Adrenal gland (tissue), 12 donors: ENCODE measurements around the gene HCK. TPM values are rescaled to one million over a fixed set of nuclear protein-coding genes. Genes with fewer than 3 reads are reported as not detected.

Source experiments
- DNase-seq, 7 donors: peaks; one replicate each; pipeline ENCODE4 v3.0.0-alpha.2; 2019 to 2020
- H3K27ac ChIP-seq, 5 donors: fragments of 200-600 bp; sonication (generic) in 4 of 5; 1 replicate in 3 of 5; 2 replicates in 2 of 5; pipeline versions ENCODE4 v1.5.1 to v1.8.0; 2016 to 2020; ENCODE audit warnings: mild to moderate bottlenecking in 1 of 5
- H3K27me3 ChIP-seq: fragments of 200-600 bp; 2 replicates; pipeline ENCODE4 v1.8.0; 2021
- H3K36me3 ChIP-seq, 2 donors: fragments of 200-600 bp; replicated peaks in 1 of 2; 1 replicate in 1 of 2; 2 replicates in 1 of 2; pipeline versions ENCODE4 v1.5.1 to v1.8.0; 2018 to 2022
- H3K4me1 ChIP-seq, 2 donors: fragments of 200-600 bp; replicated peaks in 1 of 2; 1 replicate in 1 of 2; 2 replicates in 1 of 2; pipeline versions ENCODE4 v1.5.1 to v1.8.0; 2018 to 2021
- H3K4me3 ChIP-seq, 4 donors: fragments of 200-600 bp; sonication (generic) in 3 of 4; one replicate each; pipeline ENCODE4 v1.5.1; 2016 to 2018
- H3K9me3 ChIP-seq, 3 donors: fragments of 200-600 bp; sonication (generic) in 1 of 3; replicated peaks in 1 of 3; 1 replicate in 2 of 3; 2 replicates in 1 of 3; pipeline versions ENCODE4 v1.5.1 to v1.8.0; 2016 to 2021
- CTCF ChIP-seq, 6 experiments: fragments of 450-650 bp in 4 of 6; fragments of 200-600 bp in 2 of 6; sonication (generic) in 1 of 6; IDR thresholded peaks; 1 replicate in 5 of 6; 2 replicates in 1 of 6; pipeline versions ENCODE4 v1.5.1 to v1.8.0; 2016 to 2021; ENCODE audit warnings: antibody characterized with exemption in 6 of 6, mild to moderate bottlenecking in 2 of 6, moderate library complexity in 1 of 6
- POLR2A ChIP-seq, 2 donors: fragments of 450-650 bp; IDR thresholded peaks; one replicate each; pipeline ENCODE4 v1.6.1; 2017; ENCODE audit warnings: antibody characterized with exemption in 2 of 2, mild to moderate bottlenecking in 2 of 2, moderate library complexity in 1 of 2
- WGBS, 4 donors: extraction: QIAGEN DNeasy Blood & Tissue Kit in 2 of 4; methylation state at CpG; one replicate each; pipeline versions ENCODE4 v1.1.5 to v1.1.7; 2013 to 2017; 5-methylcytosine and 5-hydroxymethylcytosine counted together
- intact Hi-C, 2 donors: fragments of 100-400 bp; cut with DNase I; formaldehyde crosslinking; loops; one replicate each; pipeline versions ENCODE4 v1.14.1 to v1.15.0; 2022 to 2023
- polyA plus RNA-seq, 3 donors: library from polyadenylated mRNA; stranded (reverse); fragments of 200-250 nt in 2 of 3; fragments of 350-450 nt in 1 of 3; fragmentation: Illumina TruSeq in 1 of 3; extraction: RNeasy Lipid Tissue Mini Kit (QIAGEN cat#74804) in 1 of 3; gene quantifications; one replicate each; pipeline ENCODE4 v1.2.3, GENCODE V29; 2013 to 2014
- total RNA-seq, 9 donors: library from RNA; depleted of rRNA in 4 of 9; stranded (reverse); fragments of >200 nt in 4 of 9; fragments of 120-200 nt in 1 of 9; fragmentation: NEBNext Ultra II Directional in 1 of 9; extraction: Animal tissue kit (Norgen Biotek cat#: 25700) in 1 of 9; gene quantifications; one replicate each; pipeline versions ENCODE4 v1.1.0 to v1.2.4, GENCODE V29; 2013 to 2023
- donor health status: healthy with polysubstance abuse.
- donor health status: Bipolar disorder and iron deficiency.
- donor health status: DM: yes; HTN: yes; CAD: no.
- donor health status: DM: no; HTN: no; CAD: no.
- donor health status: DM: no; HTN: no; CAD: no.
- donor health status: DM: yes; HTN: yes; CAD: no.

Gene HCK
- total and polyA plus RNA-seq, 12 donors: 3.7 to 49.8 (median 17.0) TPM

GRCh38 chr20:32089637-32090362, 37.8 kb downstream of the HCK start:
- Histone ChIP-seq H3K4me3 (no peak overlapping the region), H3K27me3 (no peaks in the 10 kb centered on the region), H3K36me3 (peaks cover 0 to 7% of the 10 kb centered on the region in 2 donors), H3K4me1 (no peaks in the 10 kb centered on the region), H3K9me3 (no peaks in the 10 kb centered on the region), H3K27ac (no peak overlapping the region)
- TF ChIP-seq CTCF (IDR thresholded peaks at IDR 0.05): no peak
- TF ChIP-seq POLR2A (IDR thresholded peaks at IDR 0.05): no peak
- 66 to 83% (median 70%) methylated on average over 5 of the region's 5 CpGs for WGBS, 4 donors
- intact Hi-C loops: loop anchor here in 1 of 2 donors (10.0 kb wide), 1 partner anchor 235 kb away; no protein-coding TSS in a partner anchor
- DNase-seq: no peak

GRCh38 chr20:32091888-32092346, 39.9 kb downstream of the HCK start:
- WGBS, 4 donors: 2 to 5% (median 4%) methylated on average over 7 of the region's 7 CpGs
- intact Hi-C loops: no loop called here
- Histone ChIP-seq H3K9me3 (no peaks in the 10 kb centered on the region), H3K4me1 (no peaks in the 10 kb centered on the region), H3K4me3 (no peak overlapping the region), H3K36me3 (peaks cover 0 to 7% of the 10 kb centered on the region in 2 donors), H3K27me3 (no peaks in the 10 kb centered on the region), H3K27ac (no peak overlapping the region)
- DNase-seq: peak; percentile 80 to 95 (median 91)
- TF ChIP-seq CTCF (IDR thresholded peaks at IDR 0.05): peak; percentile 64 to 97 (median 84)
- TF ChIP-seq POLR2A (IDR thresholded peaks at IDR 0.05): no peak

- 73 to 100% (median 80%) methylated on average over 1 to 6 of the region's 6 CpGs for WGBS, 4 donors
- H3K36me3 ChIP-seq: no peaks in the 10 kb centered on the region
- H3K4me3 ChIP-seq: no peak overlapping the region
- no peaks in the 10 kb centered on the region for H3K9me3 ChIP-seq
- intact Hi-C loops: no loop called here
- TF ChIP-seq CTCF (IDR thresholded peaks at IDR 0.05): no peak
- no peak for TF ChIP-seq POLR2A (IDR thresholded peaks at IDR 0.05)
- no peak overlapping the region for H3K27ac ChIP-seq
- no peak for DNase-seq
- peaks cover 10% of the 10 kb centered on the region for H3K27me3 ChIP-seq
- no peaks in the 10 kb centered on the region for H3K4me1 ChIP-seq
Measured at GRCh38 chr20:32098786-32099185, 46.7 kb downstream of the HCK start.

- intact Hi-C loops: no loop called here
- no peak for TF ChIP-seq POLR2A (IDR thresholded peaks at IDR 0.05)
- TF ChIP-seq CTCF (IDR thresholded peaks at IDR 0.05): no peak
- no peak for DNase-seq
- Histone ChIP-seq H3K9me3 (no peaks in the 10 kb centered on the region), H3K4me1 (peaks cover 7 to 28% of the 10 kb centered on the region in 2 donors), H3K27me3 (no peaks in the 10 kb centered on the region), H3K36me3 (no peaks in the 10 kb centered on the region), H3K4me3 (peak overlapping the region in 1 of 4 donors; percentile 60), H3K27ac (peak overlapping the region in 2 of 5 donors; percentile 97 to 99)
- WGBS, 4 donors: 51 to 59% (median 54%) methylated on average over 5 of the region's 5 CpGs
Measured at GRCh38 chr20:32108814-32109391, 56.9 kb downstream of the HCK start.
